Stimulated activated CD8-positive, alpha-beta memory T cell treated with anti-CD3 and anti-CD28 coated beads, Interleukin-7, amount 100 ng/mL, for 48 hours (primary cell): ENCODE results near the gene CAMK2D.
"Not testable (repeated sequence)": the region's sequence is repeated elsewhere in the genome, so short reads cannot be mapped to it uniquely, and the experiment has no call there.

Experiments
- DNase-seq, 2 donors: peaks; one replicate each; pipeline ENCODE4 v3.0.0-alpha.2; 2020; ENCODE audit warnings: low read depth in 1 of 2; ENCODE audit errors: extremely low read depth in 1 of 2

CAMK2D gene

DNA sequence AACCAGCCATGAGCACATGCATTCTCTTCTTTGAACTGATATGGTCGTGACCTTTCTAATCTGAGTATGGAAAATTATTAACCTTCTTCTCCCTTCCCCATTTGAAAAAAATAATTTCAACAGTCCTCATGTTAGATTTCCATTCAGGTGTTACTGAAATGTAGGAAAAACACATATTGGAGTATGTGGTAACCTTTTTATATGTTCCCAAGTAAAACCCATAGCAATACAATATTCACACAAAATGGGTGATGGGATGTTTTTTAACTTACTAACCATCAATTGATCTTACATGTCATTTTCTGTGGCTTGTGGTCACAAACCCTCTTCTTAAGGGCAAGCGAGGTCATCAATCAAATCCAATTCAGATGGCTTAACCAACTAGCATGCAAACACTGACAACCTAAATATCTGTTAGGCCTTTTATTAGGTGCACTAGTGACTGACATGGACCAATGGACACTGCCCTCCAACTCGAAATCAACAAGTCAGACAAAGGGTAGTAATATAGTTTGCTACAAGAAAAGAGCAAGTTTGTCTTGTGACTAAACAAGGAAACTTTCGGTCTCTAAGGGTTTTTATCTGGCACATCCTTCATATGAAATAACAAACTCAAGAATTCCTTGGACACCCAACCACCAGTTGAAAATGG is 74.3 kb downstream of the CAMK2D start:
- no peak for DNase-seq

GRCh38 chr4:113685157-113685556 is 76.4 kb downstream of the CAMK2D start:
- DNase-seq = not testable (repeated sequence)

GRCh38 chr4:113684534-113685091 is 76.9 kb downstream of the CAMK2D start:
- peak in 1 of 2 donors; percentile 40 for DNase-seq

DNA sequence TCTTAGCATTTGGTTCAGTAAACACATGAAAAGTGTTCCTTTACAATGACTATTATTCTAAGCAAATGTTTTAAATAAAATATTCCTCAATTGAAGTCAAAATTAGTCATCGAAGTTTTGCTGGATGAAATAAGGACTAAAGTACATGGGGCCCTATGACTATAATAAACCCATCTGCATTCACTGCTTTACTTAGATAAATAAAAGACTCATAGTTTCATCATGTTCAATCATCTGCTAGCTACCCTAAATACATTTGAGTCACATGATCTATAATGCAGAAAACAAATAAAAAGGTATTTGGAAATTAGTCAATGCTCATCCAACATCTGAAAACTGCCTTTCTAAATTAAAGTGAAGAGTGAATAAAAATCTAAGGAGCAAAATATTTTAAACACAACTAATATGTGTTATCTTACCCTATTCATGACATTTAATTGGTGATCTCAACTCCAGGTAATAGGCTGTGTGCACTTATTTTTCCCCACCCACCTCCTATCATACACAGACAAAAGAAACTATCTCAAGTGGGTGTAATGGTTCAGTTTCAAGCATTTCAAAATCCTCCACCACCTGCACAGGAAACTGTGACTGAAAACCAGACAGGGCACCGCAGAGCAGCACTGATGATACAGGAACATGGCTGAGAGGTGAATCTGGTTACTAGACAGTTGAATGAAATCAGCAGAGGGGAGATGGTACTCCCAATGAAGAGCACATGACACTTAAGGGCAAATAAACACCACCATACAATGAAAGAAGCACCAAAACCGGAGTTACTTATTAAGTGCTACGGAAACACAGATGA is 78.6 kb downstream of the CAMK2D start:
- DNase-seq = peak; percentile 39 to 81

DNA sequence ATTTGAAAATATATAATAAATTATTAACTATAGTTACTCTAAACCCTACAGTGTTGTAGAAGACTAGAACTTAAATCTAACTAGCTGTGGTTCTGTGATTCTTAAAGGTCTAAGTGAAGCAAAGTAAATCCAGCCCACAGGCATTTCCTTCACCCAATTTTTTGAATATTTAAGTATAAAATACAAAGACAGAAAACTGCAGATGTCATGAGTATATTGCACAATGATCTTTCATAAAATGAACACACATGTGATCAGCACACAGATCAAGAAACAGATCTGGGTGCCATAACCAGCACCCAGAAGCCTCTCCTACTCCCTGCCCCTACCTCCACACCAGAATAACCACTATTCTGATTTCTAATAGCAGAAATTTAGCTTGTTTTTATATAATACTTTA is 82.9 kb downstream of the CAMK2D start:
- DNase-seq = no peak

- DNase-seq = no peak
Observed at GRCh38 chr4:113677325-113677724, 84.2 kb downstream of the CAMK2D start.

DNA sequence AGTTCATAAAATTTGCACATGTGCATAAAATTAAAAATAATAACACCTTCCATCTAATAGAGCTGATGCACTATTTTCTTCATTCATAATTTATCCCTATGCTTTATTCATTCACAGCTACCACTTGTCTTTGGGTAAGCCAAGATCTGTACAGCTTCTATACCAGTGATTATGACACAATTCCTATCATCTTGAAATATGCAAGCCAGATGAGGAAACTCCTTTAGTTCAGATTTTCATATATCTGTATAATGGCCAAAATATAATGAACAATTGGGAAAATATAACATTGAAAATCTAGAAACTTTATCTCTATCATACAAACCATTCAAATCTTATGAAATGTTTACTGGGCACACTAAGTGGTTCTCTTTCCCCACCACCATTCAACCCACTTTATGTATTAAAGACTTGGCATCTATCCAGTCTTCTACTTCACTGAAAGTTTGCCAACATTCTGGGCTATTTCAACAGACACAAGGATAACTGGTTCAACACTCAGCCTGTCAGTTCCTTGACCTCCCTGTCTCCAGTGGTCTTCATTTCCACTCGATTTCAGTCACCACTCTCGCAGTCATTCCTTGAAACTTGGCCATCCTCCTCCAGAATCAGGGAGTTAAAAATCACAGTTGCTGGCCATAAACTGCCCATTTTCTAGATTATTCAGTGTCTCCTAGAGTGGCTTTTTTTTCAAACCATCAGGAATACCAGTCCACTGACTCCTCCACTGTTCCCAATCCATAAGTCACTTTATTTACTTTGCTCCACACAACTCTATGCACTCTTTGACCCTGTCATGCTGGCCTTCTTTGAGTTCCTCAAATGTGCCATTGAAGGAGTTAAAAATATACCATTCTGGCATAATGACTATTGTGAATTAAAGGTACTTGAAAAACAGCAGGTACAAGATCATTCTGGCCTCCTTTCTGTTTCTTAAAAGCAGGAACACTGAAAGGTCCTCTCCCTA is 85.5 kb downstream of the CAMK2D start:
- no peak for DNase-seq

DNA sequence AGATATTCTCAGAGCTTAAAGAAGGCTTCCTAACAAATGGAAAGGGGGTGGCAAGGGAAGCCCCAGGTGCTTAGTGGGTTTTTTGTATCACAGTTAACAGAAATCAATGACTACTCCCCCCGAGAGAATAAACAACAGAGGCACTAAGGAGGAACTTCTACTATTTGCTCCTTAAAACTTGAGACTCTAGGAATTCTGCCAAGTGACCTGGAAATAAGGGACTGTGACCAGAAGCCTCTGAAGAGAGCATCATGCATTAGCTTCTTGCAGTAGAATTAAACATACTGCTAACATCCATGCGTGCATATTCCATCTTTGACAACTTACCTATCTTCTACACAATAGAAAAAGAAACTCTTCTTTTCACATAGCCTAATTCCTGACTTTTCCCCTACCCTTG is 86.8 kb downstream of the CAMK2D start:
- no peak for DNase-seq

DNA sequence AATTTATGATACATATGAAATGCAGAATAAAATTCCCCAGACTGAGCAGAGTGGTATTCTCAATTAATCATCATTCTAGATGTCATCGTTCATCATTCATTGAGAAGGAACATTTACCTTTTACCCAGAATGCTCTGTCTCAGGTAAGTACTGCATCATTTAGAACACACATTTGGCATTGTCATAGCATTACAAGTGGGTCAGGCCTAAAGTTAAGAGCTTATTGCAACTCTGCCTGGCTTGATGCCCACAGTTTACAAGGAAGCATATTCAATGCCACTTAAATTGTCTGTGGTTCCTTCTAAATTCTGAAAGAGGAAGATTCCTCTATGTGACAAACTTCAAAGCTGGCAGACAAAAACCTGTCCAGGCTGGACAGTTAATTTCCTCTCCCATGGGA is 87.3 kb downstream of the CAMK2D start:
- no peak for DNase-seq

DNA sequence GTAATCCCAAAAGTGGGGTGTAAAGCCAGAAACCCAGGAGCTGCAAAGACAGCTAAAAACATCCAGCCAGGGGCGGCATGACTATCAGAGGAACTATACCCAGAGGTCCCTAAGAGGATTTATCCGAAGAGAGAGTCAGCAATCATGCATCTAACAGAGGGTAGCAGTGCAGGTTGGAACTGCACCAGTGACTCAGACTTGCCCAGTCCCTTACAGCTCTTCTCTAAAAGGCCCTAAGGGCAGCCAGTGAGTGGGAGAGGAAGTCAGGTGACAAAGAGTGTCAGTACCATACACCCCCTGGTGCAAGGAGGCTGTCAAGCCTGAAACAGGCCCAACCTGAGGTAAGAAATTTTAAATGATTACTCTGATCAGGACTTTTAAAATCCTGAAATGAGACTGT is 88.1 kb downstream of the CAMK2D start:
- peak in 1 of 2 donors; percentile 32 for DNase-seq

GRCh38 chr4:113666386-113667114 is 95.0 kb downstream of the CAMK2D start:
- DNase-seq = no peak

DNA sequence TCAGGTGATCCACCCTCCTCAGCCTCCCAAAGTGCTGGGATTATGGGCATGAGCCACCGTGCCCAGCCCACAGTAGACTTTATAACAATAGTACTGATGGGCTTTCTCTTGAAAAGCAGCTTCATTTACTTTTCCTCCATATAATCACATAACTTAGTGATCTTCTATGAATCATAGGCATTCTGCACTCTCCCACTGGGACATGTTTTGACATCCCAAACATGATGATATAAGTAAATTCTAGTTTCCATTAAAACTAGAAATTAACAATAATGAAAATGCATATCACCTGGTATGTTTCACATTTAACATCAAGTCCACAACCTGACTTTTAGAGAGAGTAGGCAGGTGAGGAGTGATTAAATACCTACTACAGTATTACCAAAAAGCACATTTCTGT is 96.5 kb downstream of the CAMK2D start:
- no peak for DNase-seq

GRCh38 chr4:113662581-113662980 is 99.0 kb downstream of the CAMK2D start:
- DNase-seq = no peak

DNA sequence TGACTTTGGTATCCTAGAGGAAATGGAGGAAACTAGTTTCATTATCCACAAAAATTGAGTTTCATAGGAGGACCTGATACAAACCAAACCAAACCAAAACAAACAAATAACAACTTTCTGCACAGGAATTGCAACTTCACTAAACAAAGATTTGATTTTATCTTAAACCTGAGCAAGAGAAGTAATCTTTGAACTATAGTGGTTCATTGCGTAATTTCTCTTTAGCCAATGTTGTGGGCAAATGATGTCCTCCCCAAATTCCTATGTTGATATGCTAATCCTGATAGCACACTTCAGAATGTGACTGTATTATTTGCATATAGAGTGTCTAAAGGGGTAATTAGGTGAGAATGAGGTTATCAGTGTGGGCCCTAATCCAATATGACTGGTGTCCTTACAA is 102.4 kb downstream of the CAMK2D start:
- DNase-seq = no peak

DNA sequence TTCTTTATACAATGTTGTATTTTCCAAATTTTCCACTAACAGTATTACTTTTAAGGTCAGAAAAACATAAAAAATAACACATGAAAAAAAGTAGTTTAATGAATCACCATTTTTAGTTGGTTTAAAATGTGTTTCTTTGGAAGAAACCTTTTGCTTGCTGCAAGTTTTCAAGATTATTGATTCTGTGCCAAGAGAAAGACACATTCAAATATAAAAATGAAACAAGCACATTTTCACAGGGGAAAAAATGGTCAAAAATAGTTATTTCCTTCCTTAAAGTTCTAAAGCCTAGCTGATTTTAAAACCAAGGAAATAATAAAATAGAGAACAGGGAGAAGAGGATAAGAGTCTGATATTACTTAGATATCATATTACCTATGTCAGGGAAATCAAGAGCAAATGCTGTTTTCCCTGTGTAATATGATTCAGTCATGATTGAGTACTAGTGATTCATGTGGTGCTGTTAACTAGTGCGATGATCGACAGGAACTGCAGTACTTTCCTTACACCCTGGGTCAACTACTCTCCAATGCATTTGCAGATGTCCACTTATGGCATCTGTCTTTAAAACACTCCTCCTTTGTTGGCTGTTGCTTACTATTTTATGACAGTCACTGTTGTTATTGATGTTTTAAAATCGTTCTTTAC is 103.8 kb downstream of the CAMK2D start:
- DNase-seq = no peak

DNA sequence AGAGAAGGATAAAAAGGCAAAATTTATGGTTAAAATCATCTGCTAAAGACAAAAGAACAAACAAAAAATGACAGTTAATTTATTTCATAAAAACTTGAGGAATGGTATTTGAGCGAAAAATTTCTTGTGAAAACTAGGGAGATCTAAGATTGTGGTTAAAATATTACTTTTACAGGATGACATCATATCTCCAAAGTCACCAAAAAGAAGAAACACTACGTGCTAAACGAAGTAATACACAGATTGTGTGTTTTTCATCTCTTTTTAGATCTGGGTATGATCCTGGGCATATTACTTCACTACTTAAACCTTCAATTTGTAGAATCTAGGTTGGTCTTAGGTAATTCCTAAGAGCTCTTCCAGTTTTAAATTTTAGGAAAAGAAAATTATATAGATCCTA is 107.7 kb downstream of the CAMK2D start:
- DNase-seq = no peak

DNA sequence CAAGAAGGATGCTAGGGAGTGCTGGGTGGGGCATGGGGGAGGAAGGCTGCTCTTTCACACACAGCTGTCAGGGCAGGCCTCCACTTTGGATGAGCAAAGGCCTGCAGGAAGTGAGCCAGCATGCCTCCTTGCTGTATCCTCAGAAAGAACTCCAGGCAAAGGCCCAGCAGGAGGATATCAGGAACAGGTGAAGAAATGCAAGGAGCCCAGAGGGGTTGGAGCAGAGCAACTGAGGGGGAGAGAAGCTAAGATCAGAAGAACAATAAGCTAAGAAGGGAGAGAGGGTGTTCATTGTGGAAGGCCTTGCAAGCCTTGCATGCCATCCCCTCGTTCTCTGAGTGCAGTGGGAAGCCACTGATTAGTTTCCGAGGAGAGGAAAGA is 115.1 kb downstream of the CAMK2D start:
- no peak for DNase-seq

GRCh38 chr4:113645771-113646441 is 115.6 kb downstream of the CAMK2D start:
- no peak for DNase-seq

DNA sequence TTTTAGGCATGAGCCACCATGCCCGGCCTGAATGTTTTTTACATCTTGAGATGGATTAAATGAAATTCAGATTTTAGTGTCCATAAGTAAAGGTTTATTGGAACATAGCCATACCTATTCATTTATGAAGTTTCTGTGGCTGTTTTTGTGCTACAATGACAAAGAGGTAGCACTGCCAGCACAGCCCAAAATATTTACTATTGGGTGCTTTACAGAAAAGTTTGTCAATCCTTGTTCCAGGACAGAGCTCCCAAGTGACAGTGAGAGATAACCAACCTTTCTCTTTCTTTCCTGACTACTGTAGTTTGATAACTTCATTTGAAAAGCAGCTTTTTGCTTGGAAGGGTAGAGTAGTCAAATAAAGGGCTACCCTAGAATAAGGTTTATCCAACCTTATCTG is 116.2 kb downstream of the CAMK2D start:
- no peak for DNase-seq
